B cell (primary cell): ENCODE results near the gene PACC1. TPM values are rescaled to one million over a fixed set of nuclear protein-coding genes. Genes with fewer than 3 reads are reported as not detected.

ENCODE experiments used
- ATAC-seq: fragments of 200-7000 bp; cut with Tn5 transposase; one replicate; pipeline ENCODE4 v1.10.0; 2021; ENCODE audit warnings: low read depth, mild to moderate bottlenecking, moderate number of reproducible peaks, moderate library complexity
- CTCF ChIA-PET: fragments of 350-600 bp; sonication (Branson Sonifier 250); formaldehyde crosslinking; loops from one replicate; lab custom pipeline; 2021; ENCODE audit warnings: antibody characterized with exemption, inconsistent platforms; lab: Charles Lee
- POLR2A ChIA-PET: fragments of 350-600 bp; sonication (Branson Sonifier 250); formaldehyde crosslinking; loops from one replicate; lab custom pipeline; 2021; ENCODE audit warnings: antibody characterized with exemption; lab: Charles Lee
- DNase-seq: peaks from one replicate; pipeline ENCODE4 v3.0.0; 2013
- H2AFZ ChIP-seq: 2 replicates; pipeline ENCODE4 v1.6.1; 2012; ENCODE audit warnings: mild to moderate bottlenecking, low read depth, low read length; ENCODE audit not compliant: insufficient read depth, poor library complexity, severe bottlenecking
- H3K27ac ChIP-seq, 2 donors: 1 replicate in 1 of 2; 2 replicates in 1 of 2; pipeline ENCODE4 v1.5.1; 2012 to 2013; ENCODE audit warnings: low read length in 2 of 2, mild to moderate bottlenecking in 2 of 2, moderate library complexity in 1 of 2
- H3K27me3 ChIP-seq, 4 experiments: fragments of 200-600 bp in 1 of 4; sonication (generic) in 1 of 4; replicated peaks in 1 of 4; 1 replicate in 2 of 4; 2 replicates in 2 of 4; pipeline versions ENCODE4 v1.6.1 to v1.7.0; 2013 to 2016; ENCODE audit warnings: low read length in 3 of 4, mild to moderate bottlenecking in 2 of 4, mixed read lengths in 1 of 4, moderate library complexity in 1 of 4; ENCODE audit not compliant: insufficient read depth in 4 of 4, control insufficient read depth in 3 of 4; ENCODE audit errors: control extremely low read depth in 1 of 4
- H3K36me3 ChIP-seq, 2 experiments: replicated peaks in 1 of 2; 1 replicate in 1 of 2; 2 replicates in 1 of 2; pipeline versions ENCODE4 v1.6.1 to v1.7.1; 2013; ENCODE audit warnings: low read length in 1 of 2; ENCODE audit not compliant: insufficient read depth in 2 of 2, control insufficient read depth in 1 of 2; ENCODE audit errors: control extremely low read depth in 1 of 2, extremely low read depth in 1 of 2
- H3K4me1 ChIP-seq, 2 donors: fragments of 200-600 bp in 1 of 2; sonication (generic) in 1 of 2; 1 replicate in 1 of 2; 2 replicates in 1 of 2; pipeline versions ENCODE4 v1.5.1 to v1.6.1; 2013 to 2017; ENCODE audit warnings: low read length in 2 of 2; ENCODE audit not compliant: control insufficient read depth in 2 of 2, insufficient read depth in 2 of 2
- H3K4me2 ChIP-seq: replicated peaks from 2 replicates; pipeline ENCODE3; 2012; ENCODE audit warnings: mild to moderate bottlenecking, low read depth, low read length; ENCODE audit not compliant: poor library complexity, severe bottlenecking
- H3K4me3 ChIP-seq, 5 experiments: fragments of 200-600 bp in 1 of 5; sonication (generic) in 1 of 5; 1 replicate in 3 of 5; 2 replicates in 2 of 5; pipeline versions ENCODE4 v1.5.1 to v1.7.0; 2011 to 2016; ENCODE audit warnings: low read length in 4 of 5, mild to moderate bottlenecking in 4 of 5, low read depth in 2 of 5, control low read depth in 1 of 5, moderate library complexity in 1 of 5; ENCODE audit not compliant: insufficient read depth in 1 of 5; ENCODE audit errors: control extremely low read depth in 1 of 5, extremely low read depth in 1 of 5
- H3K79me2 ChIP-seq: fragments of 200-600 bp; sonication (generic); one replicate; pipeline ENCODE4 v1.6.0; 2016; ENCODE audit warnings: low read length; ENCODE audit not compliant: control insufficient read depth, insufficient read depth
- H3K9ac ChIP-seq: fragments of 200-600 bp; sonication (generic); 2 replicates; pipeline ENCODE4 v1.6.1; 2017; ENCODE audit warnings: mild to moderate bottlenecking, low read length, moderate library complexity
- H3K9me3 ChIP-seq, 3 donors: one replicate each; pipeline versions ENCODE4 v1.6.1 to v1.7.1; 2013; ENCODE audit warnings: low read length in 2 of 3; ENCODE audit not compliant: control insufficient read depth in 2 of 3, insufficient read depth in 1 of 3; ENCODE audit errors: control extremely low read depth in 1 of 3
- H4K20me1 ChIP-seq: 2 replicates; pipeline ENCODE4 v1.6.0; 2012; ENCODE audit warnings: mild to moderate bottlenecking, low read length; ENCODE audit not compliant: insufficient read depth, control insufficient read depth, poor library complexity, severe bottlenecking
- H3K27ac Mint-ChIP-seq: one replicate; pipeline ENCODE4 v1.8.0; 2021; ENCODE audit warnings: mixed read lengths
- H3K27me3 Mint-ChIP-seq: one replicate; pipeline ENCODE4 v1.8.0; 2021; ENCODE audit warnings: mixed read lengths
- H3K4me1 Mint-ChIP-seq: one replicate; pipeline ENCODE4 v1.8.0; 2021; ENCODE audit warnings: mixed read lengths
- H3K4me3 Mint-ChIP-seq: one replicate; pipeline ENCODE4 v1.8.0; 2021; ENCODE audit warnings: mixed read lengths
- H3K9me3 Mint-ChIP-seq: one replicate; pipeline ENCODE4 v1.8.0; 2022; ENCODE audit warnings: mixed read lengths; ENCODE audit not compliant: insufficient read depth
- CTCF ChIP-seq: fragments of 200-600 bp; IDR thresholded peaks from one replicate; pipeline ENCODE4 v1.8.0; 2022; ENCODE audit warnings: antibody characterized with exemption, mild to moderate bottlenecking
- EZH2 ChIP-seq: IDR thresholded peaks from 2 replicates; pipeline ENCODE4 v1.6.1; 2012; ENCODE audit warnings: borderline replicate concordance, low read depth, mild to moderate bottlenecking, moderate library complexity, low read length; ENCODE audit not compliant: insufficient read depth, poor library complexity, severe bottlenecking
- WGBS: methylation state at CpG from one replicate; pipeline ENCODE4 v1.1.5; 2013; ENCODE audit warnings: missing lambda C conversion rate; ENCODE audit not compliant: insufficient coverage; 5-methylcytosine and 5-hydroxymethylcytosine counted together
- intact Hi-C: fragments of 100-400 bp; cut with micrococcal nuclease; formaldehyde crosslinking; loops from one replicate; pipeline ENCODE4 v1.10.0; 2022
- polyA plus RNA-seq: library from polyadenylated mRNA; depleted of rRNA; stranded (reverse); fragments of >200 nt; gene quantifications from 2 replicates; pipeline ENCODE4 v1.2.3, GENCODE V29; 2012
- small RNA-seq: library from RNA; depleted of rRNA; stranded (forward); fragments of <200 nt; gene quantifications from one replicate; pipeline ENCODE3, GENCODE V24; 2012; ENCODE audit warnings: low replicate concordance, low read depth; ENCODE audit not compliant: insufficient read length
- total RNA-seq, 2 donors: library from RNA; stranded (reverse); fragments of 120-200 nt in 1 of 2; gene quantifications; 1 replicate in 1 of 2; 2 replicates in 1 of 2; pipeline versions ENCODE4 v1.2.3 to v1.2.4, GENCODE V29; 2013 to 2022

Gene PACC1
- total and polyA plus RNA-seq, 2 donors (not counting 1 experiment from before 2014, with no cell fraction given) = 15.9 to 18.3 TPM

- ChIA-PET CTCF (interaction anchor here (1.3 kb wide), 1 partner anchor 25 kb away, joined by 4 read pairs; no protein-coding TSS in a partner anchor), POLR2A (no interaction called here)
- Mint-ChIP-seq H3K4me1 (peaks cover 34% of the 10 kb centered on the region), H3K27ac (no peak overlapping the region), H3K9me3 (no peaks in the 10 kb centered on the region), H3K27me3 (no peaks in the 10 kb centered on the region), H3K4me3 (no peak overlapping the region)
- no CpG with 5 or more reads among the region's 2 CpGs for WGBS
- Histone ChIP-seq H3K4me2 (no peak overlapping the region), H3K27me3 (no peaks in the 10 kb centered on the region), H3K9ac (no peak overlapping the region), H3K27ac (no peak overlapping the region), H3K36me3 (peaks cover 0 to 3% of the 10 kb centered on the region in 2 experiments), H3K4me3 (no peak overlapping the region), H3K9me3 (no peaks in the 10 kb centered on the region), H4K20me1 (peaks cover 72% of the 10 kb centered on the region), H3K79me2 (peaks cover 92% of the 10 kb centered on the region), H2AFZ (no peak overlapping the region), H3K4me1 (peaks cover 3 to 7% of the 10 kb centered on the region in 2 donors)
- no peak for TF ChIP-seq EZH2
- no peak for TF ChIP-seq CTCF
- DNase-seq (no peak), ATAC-seq (no peak)
- intact Hi-C loops = no loop called here
Observed at GRCh38 chr1:212315184-212315583, 99.5 kb downstream of the PACC1 start.

Small RNAs within 50 kb of the gene (small RNA-seq; reads per million reads assigned to genes)
- gene SNORA16B = not detected

Other genes starting within 250 kb of the PACC1 start
- 41.1 and 43.4 TPM in 2 replicates for gene PPP2R5A, start 129.5 kb downstream of the PACC1 start, total RNA-seq
- 22.4 and 33.4 TPM in 2 replicates for gene PPP2R5A, start 129.5 kb downstream of the PACC1 start, polyA plus RNA-seq
- gene NENF, start 18.0 kb upstream of the PACC1 start, total RNA-seq = 20.3 and 22.7 TPM in 2 replicates
- gene NENF, start 18.0 kb upstream of the PACC1 start, polyA plus RNA-seq = 10.6 and 11.0 TPM in 2 replicates
- gene ATF3, start 193.9 kb upstream of the PACC1 start, total RNA-seq = 2.7 and 4.5 TPM in 2 replicates
- gene ATF3, start 193.9 kb upstream of the PACC1 start, polyA plus RNA-seq = 42.3 and 90.0 TPM in 2 replicates